Measurements from ENCODE around the gene TMEM125. TPM values are rescaled to one million over a fixed set of nuclear protein-coding genes. Genes with fewer than 3 reads are reported as not detected.

Gene TMEM125
- total and polyA plus RNA-seq, 2 of the 4 experiments (the other 2 are of a cell fraction) = under 0.01 to 0.03 TPM

GRCh38 chr1:43305926-43306687 is 36.3 kb downstream of the TMEM125 start:
- no peak overlapping the region for H4K8ac ChIP-seq (ENCODE audit: low read depth in 2 of 2, low read length in 2 of 2)
- H2BK5ac ChIP-seq (ENCODE audit: low read depth, low read length, poor library complexity, severe bottlenecking) = no peak overlapping the region
- no peak for TF ChIP-seq RFX5 (IDR thresholded peaks at IDR 0.05; ENCODE audit: low read depth, low read length)
- TF ChIP-seq SMC3 (IDR thresholded peaks at IDR 0.05; ENCODE audit: low read depth, low read length) = no peak
- no peak overlapping the region for H3K9ac ChIP-seq (ENCODE audit: low read depth, low read length)
- no peaks in the 10 kb centered on the region for H3K9me1 ChIP-seq (ENCODE audit: insufficient read depth, low read length)
- dilution Hi-C loops (cut with HindIII; ENCODE audit: low sequenced_read_pairs, unreplicated experiment) = no loop called here
- H3K36me3 ChIP-seq (ENCODE audit: control insufficient read depth, insufficient read depth, low read length) = no peaks in the 10 kb centered on the region
- ChIA-PET CTCF (no interaction called here), POLR2A (ENCODE audit: unreplicated experiment) (no interaction called here)
- no TSS peak for BruUV-seq (replicated peaks)
- H3K56ac ChIP-seq (ENCODE audit: extremely low read depth, insufficient read depth, low read length) = no peak overlapping the region
- no peak overlapping the region for H3K18ac ChIP-seq (ENCODE audit: low read depth, low read length)
- no peak overlapping the region for H2AFZ ChIP-seq (replicated peaks; ENCODE audit: low read length, poor library complexity)
- DNase-seq = no peak
- H2AK5ac ChIP-seq (ENCODE audit: low read depth, low read length) = no peak overlapping the region
- H2BK20ac ChIP-seq (ENCODE audit: low read depth, low read length) = no peak overlapping the region
- H2BK15ac ChIP-seq (ENCODE audit: low read depth, low read length) = no peak overlapping the region
- H4K91ac ChIP-seq (ENCODE audit: insufficient read depth, low read depth, low read length) = no peak overlapping the region
- H3K9me3 ChIP-seq (ENCODE audit: control insufficient read depth, insufficient read depth, low read length) = no peaks in the 10 kb centered on the region
- no peak overlapping the region for H4K5ac ChIP-seq (ENCODE audit: low read depth, low read length)
- H3K14ac ChIP-seq (replicated peaks; ENCODE audit: low read depth, low read length) = no peak overlapping the region
- peak overlapping the region; percentile 15 for H2AK9ac ChIP-seq (replicated peaks; ENCODE audit: low read depth, low read length, poor library complexity)
- ATAC-seq (ENCODE audit: low read depth) = no peak
- H3K4ac ChIP-seq (ENCODE audit: low read depth, low read length) = no peak overlapping the region
- no peaks in the 10 kb centered on the region for H3K79me1 ChIP-seq (ENCODE audit: low read depth in 1 of 2, low read length in 2 of 2)
- H3K4me3 ChIP-seq (ENCODE audit: insufficient read depth, low read depth, low read length) = no peak overlapping the region
- peaks cover 4% of the 10 kb centered on the region; the same call in 1 of the 2 replicates for H3K4me1 ChIP-seq (ENCODE audit: control insufficient read depth, insufficient read depth, low read length)
- H3K4me2 ChIP-seq (ENCODE audit: low read depth, low read length) = no peak overlapping the region
- H4K20me1 ChIP-seq (ENCODE audit: insufficient read depth, low read length) = no peaks in the 10 kb centered on the region; the same call in 1 of the 2 replicates
- no peak overlapping the region for H3K27ac ChIP-seq (ENCODE audit: insufficient read depth, low read length)
- 0 out of 2 replicates have a peak overlapping the region, but pooled peaks have one; percentile 20 for H3K23ac ChIP-seq (ENCODE audit: low read depth, low read length)
- peaks cover 8% of the 10 kb centered on the region; the same call in 1 of the 2 replicates for H3K27me3 ChIP-seq (ENCODE audit: control insufficient read depth, insufficient read depth, low read length)
- intact Hi-C loops (cut with micrococcal nuclease) = no loop called here
- in situ Hi-C loops (cut with MboI; ENCODE audit: low sequenced_read_pairs) = loop anchor here (5.0 kb wide), 1 partner anchor 36 kb away; no protein-coding TSS in a partner anchor
- 81% methylated on average over 5 of the region's 6 CpGs; no CpG with 5 or more reads in 1 of the 2 experiments for WGBS, 2 experiments (ENCODE audit: extremely low coverage in 2 of 2, insufficient read length in 1 of 2)
- H2BK120ac ChIP-seq (ENCODE audit: low read depth, low read length) = no peak overlapping the region

All from IMR-90 (cell line).